ENCODE data around the gene ZBTB7C.

Gene ZBTB7C

DNA sequence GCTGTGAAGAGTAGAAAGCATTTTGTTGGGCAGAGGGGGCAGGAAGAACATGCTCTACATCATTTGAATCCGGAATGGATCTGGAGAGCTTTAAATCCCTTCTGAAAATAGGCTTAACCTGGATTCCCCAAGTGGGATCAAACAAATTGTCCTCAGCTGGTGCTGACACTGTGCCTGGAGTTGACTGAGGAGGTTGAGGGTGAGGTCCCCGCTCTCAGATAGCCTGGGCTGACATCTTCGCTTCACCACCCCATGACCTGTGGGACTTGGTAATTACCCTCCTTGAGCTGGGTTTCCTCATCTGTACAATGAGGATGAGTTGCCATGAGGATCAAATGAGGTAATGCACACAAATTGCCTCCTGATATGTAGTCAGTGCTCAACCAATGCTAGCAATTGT lies 360.9 kb downstream of the ZBTB7C start:
- TF ChIP-seq EZH2phosphoT487 (conservative IDR thresholded peaks at IDR 0.05; ENCODE audit: low read length), result no peak
- Histone ChIP-seq H3K9ac (ENCODE audit: low read length) (no peak overlapping the region), H3K9me2 (replicated peaks; ENCODE audit: insufficient read depth, low read length) (no peaks in the 10 kb centered on the region), H3K79me2 (ENCODE audit: insufficient read depth, low read length) (no peaks in the 10 kb centered on the region), H3K36me3 (ENCODE audit: low read length) (no peaks in the 10 kb centered on the region), H3K4me2 (ENCODE audit: low read depth, low read length, poor library complexity, severe bottlenecking) (no peak overlapping the region), H4K20me1 (ENCODE audit: low read depth, low read length) (no peaks in the 10 kb centered on the region), H3K27ac (ENCODE audit: low read depth, low read length) (no peak overlapping the region), H3K4me3 (ENCODE audit: insufficient read depth, low read length, poor library complexity, severe bottlenecking) (no peak overlapping the region), H3K9me3 (ENCODE audit: insufficient read depth, low read length) (no peaks in the 10 kb centered on the region), H2AFZ (ENCODE audit: low read depth, low read length, severe bottlenecking) (no peak overlapping the region), H3K27me3 (ENCODE audit: low read length) (no peaks in the 10 kb centered on the region), H3F3A (ENCODE audit: insufficient read depth) (no peaks in the 10 kb centered on the region)

- TF ChIP-seq EZH2phosphoT487 (conservative IDR thresholded peaks at IDR 0.05; ENCODE audit: low read length), result no peak
- TF ChIP-seq, protein P1, sequence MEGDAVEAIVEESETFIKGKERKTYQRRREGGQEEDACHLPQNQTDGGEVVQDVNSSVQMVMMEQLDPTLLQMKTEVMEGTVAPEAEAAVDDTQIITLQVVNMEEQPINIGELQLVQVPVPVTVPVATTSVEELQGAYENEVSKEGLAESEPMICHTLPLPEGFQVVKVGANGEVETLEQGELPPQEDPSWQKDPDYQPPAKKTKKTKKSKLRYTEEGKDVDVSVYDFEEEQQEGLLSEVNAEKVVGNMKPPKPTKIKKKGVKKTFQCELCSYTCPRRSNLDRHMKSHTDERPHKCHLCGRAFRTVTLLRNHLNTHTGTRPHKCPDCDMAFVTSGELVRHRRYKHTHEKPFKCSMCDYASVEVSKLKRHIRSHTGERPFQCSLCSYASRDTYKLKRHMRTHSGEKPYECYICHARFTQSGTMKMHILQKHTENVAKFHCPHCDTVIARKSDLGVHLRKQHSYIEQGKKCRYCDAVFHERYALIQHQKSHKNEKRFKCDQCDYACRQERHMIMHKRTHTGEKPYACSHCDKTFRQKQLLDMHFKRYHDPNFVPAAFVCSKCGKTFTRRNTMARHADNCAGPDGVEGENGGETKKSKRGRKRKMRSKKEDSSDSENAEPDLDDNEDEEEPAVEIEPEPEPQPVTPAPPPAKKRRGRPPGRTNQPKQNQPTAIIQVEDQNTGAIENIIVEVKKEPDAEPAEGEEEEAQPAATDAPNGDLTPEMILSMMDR (IDR thresholded peaks at IDR 0.05; ENCODE audit: insufficient read depth, low read length, poor library complexity, severe bottlenecking), result no peak
- H2AFZ ChIP-seq (ENCODE audit: low read depth, low read length, severe bottlenecking), result no peak overlapping the region
- H3K4me3 ChIP-seq (ENCODE audit: insufficient read depth, low read length, poor library complexity, severe bottlenecking), result no peak overlapping the region
- H3K9ac ChIP-seq (ENCODE audit: low read length), result no peak overlapping the region
- H3K27me3 ChIP-seq (ENCODE audit: low read length), result no peaks in the 10 kb centered on the region
- H4K20me1 ChIP-seq (ENCODE audit: low read depth, low read length), result no peaks in the 10 kb centered on the region
- H3F3A ChIP-seq (ENCODE audit: insufficient read depth), result no peaks in the 10 kb centered on the region
- no peaks in the 10 kb centered on the region for H3K36me3 ChIP-seq (ENCODE audit: low read length)
- no peak overlapping the region for H3K4me2 ChIP-seq (ENCODE audit: low read depth, low read length, poor library complexity, severe bottlenecking)
- no peak overlapping the region for H3K27ac ChIP-seq (ENCODE audit: low read depth, low read length)
- H3K9me3 ChIP-seq (ENCODE audit: insufficient read depth, low read length), result no peaks in the 10 kb centered on the region
- H3K9me2 ChIP-seq (replicated peaks; ENCODE audit: insufficient read depth, low read length), result no peaks in the 10 kb centered on the region
- H3K79me2 ChIP-seq (ENCODE audit: insufficient read depth, low read length), result no peaks in the 10 kb centered on the region
Measured at GRCh38 chr18:48046843-48047242, 362.3 kb downstream of the ZBTB7C start.

- Histone ChIP-seq H3K27me3 (ENCODE audit: low read length) (no peaks in the 10 kb centered on the region), H3K4me2 (ENCODE audit: low read depth, low read length, poor library complexity, severe bottlenecking) (no peak overlapping the region), H3K36me3 (ENCODE audit: low read length) (no peaks in the 10 kb centered on the region), H3F3A (ENCODE audit: insufficient read depth) (no peaks in the 10 kb centered on the region), H3K79me2 (ENCODE audit: insufficient read depth, low read length) (no peaks in the 10 kb centered on the region), H3K9ac (ENCODE audit: low read length) (no peak overlapping the region), H3K27ac (ENCODE audit: low read depth, low read length) (no peak overlapping the region), H3K4me3 (ENCODE audit: insufficient read depth, low read length, poor library complexity, severe bottlenecking) (no peak overlapping the region), H4K20me1 (ENCODE audit: low read depth, low read length) (no peaks in the 10 kb centered on the region), H3K9me2 (replicated peaks; ENCODE audit: insufficient read depth, low read length) (no peaks in the 10 kb centered on the region), H2AFZ (ENCODE audit: low read depth, low read length, severe bottlenecking) (no peak overlapping the region), H3K9me3 (ENCODE audit: insufficient read depth, low read length) (no peaks in the 10 kb centered on the region)
- TF ChIP-seq EZH2phosphoT487 (conservative IDR thresholded peaks at IDR 0.05; ENCODE audit: low read length), result no peak
- TF ChIP-seq, protein P1 (IDR thresholded peaks at IDR 0.05; ENCODE audit: insufficient read depth, low read length, poor library complexity, severe bottlenecking), result no peak
Measured at GRCh38 chr18:48045744-48046143, 363.4 kb downstream of the ZBTB7C start.

GRCh38 chr18:48044944-48045343 lies 364.2 kb downstream of the ZBTB7C start:
- Histone ChIP-seq H3K9ac (ENCODE audit: low read length) (no peak overlapping the region), H3K27ac (ENCODE audit: low read depth, low read length) (no peak overlapping the region), H4K20me1 (ENCODE audit: low read depth, low read length) (no peaks in the 10 kb centered on the region), H3K9me2 (replicated peaks; ENCODE audit: insufficient read depth, low read length) (no peaks in the 10 kb centered on the region), H3K36me3 (ENCODE audit: low read length) (no peaks in the 10 kb centered on the region), H3K79me2 (ENCODE audit: insufficient read depth, low read length) (no peaks in the 10 kb centered on the region), H3K4me2 (ENCODE audit: low read depth, low read length, poor library complexity, severe bottlenecking) (no peak overlapping the region), H3K9me3 (ENCODE audit: insufficient read depth, low read length) (no peaks in the 10 kb centered on the region), H3K27me3 (ENCODE audit: low read length) (no peaks in the 10 kb centered on the region), H3F3A (ENCODE audit: insufficient read depth) (no peaks in the 10 kb centered on the region), H2AFZ (ENCODE audit: low read depth, low read length, severe bottlenecking) (no peak overlapping the region), H3K4me3 (ENCODE audit: insufficient read depth, low read length, poor library complexity, severe bottlenecking) (no peak overlapping the region)
- TF ChIP-seq EZH2phosphoT487 (conservative IDR thresholded peaks at IDR 0.05; ENCODE audit: low read length), result no peak
- TF ChIP-seq, protein P1 (IDR thresholded peaks at IDR 0.05; ENCODE audit: insufficient read depth, low read length, poor library complexity, severe bottlenecking), result no peak

Data from SU-DHL-6 (cell line).